ENCODE results near the gene MAP4K3.

DNA sequence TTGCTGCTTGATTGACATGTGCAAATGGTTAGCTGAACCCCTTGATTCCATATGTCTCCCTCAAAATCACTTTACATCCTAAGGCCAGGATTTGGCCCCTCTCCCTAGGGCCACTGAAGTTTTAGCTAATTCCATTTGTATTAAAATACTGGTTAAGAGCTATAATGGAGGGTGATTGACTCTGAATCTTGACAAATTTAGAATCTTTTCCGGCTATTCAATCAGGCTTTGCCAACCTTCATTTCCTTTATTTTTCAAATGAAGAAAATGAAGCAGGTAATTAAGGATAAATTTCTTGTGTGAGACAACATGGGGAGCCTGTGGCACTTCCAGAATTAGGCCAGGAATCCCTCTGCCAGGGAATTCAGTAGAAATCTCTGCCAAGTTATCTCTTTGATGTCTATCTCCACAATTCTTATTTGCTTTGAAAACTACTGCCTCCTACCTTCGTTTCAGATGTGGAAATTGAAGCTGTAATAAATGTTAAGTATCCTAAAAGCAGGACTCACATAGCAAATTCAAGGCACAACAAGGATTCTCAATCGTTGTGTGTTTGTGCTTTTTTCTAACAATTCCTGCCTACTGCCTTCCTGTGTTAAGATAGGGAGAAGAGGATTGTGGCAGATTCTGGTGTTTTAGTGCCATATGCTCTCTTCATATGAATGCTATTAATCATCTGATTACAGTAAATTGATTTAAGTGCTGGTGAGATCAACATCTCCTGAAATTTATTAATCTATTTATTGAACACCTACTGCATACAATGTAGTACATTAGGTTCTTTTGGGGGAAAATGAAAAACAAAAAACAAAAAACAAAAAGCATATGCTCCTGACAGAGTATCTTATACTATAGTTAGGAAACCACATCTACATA, 47.8 kb upstream of the MAP4K3 start:
- no peak for TF ChIP-seq EZH2 (IDR thresholded peaks at IDR 0.05; ENCODE audit: low read length, unreplicated experiment)
- TF ChIP-seq, protein P1, sequence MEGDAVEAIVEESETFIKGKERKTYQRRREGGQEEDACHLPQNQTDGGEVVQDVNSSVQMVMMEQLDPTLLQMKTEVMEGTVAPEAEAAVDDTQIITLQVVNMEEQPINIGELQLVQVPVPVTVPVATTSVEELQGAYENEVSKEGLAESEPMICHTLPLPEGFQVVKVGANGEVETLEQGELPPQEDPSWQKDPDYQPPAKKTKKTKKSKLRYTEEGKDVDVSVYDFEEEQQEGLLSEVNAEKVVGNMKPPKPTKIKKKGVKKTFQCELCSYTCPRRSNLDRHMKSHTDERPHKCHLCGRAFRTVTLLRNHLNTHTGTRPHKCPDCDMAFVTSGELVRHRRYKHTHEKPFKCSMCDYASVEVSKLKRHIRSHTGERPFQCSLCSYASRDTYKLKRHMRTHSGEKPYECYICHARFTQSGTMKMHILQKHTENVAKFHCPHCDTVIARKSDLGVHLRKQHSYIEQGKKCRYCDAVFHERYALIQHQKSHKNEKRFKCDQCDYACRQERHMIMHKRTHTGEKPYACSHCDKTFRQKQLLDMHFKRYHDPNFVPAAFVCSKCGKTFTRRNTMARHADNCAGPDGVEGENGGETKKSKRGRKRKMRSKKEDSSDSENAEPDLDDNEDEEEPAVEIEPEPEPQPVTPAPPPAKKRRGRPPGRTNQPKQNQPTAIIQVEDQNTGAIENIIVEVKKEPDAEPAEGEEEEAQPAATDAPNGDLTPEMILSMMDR (conservative IDR thresholded peaks at IDR 0.05; ENCODE audit: low read depth, low read length), result no peak
- TF ChIP-seq EZH2phosphoT487 (IDR thresholded peaks at IDR 0.05; ENCODE audit: borderline replicate concordance, low read length), result no peak

All from PC-3 (cell line).